NT2/D1 (cell line): ENCODE results near the gene SSMEM1.
"Not testable (repeated sequence)": the region's sequence is repeated elsewhere in the genome, so short reads cannot be mapped to it uniquely, and the experiment has no call there.

Experiments
- DNase-seq: peaks from one replicate; pipeline ENCODE4 v3.0.0-alpha.2; 2011; ENCODE audit warnings: low read depth, low spot score
- H3K27me3 ChIP-seq: 2 replicates; pipeline ENCODE4 v1.6.0; 2011; ENCODE audit warnings: mild to moderate bottlenecking; ENCODE audit not compliant: insufficient read length, insufficient read depth
- H3K36me3 ChIP-seq: 2 replicates; pipeline ENCODE4 v1.6.1; 2011; ENCODE audit warnings: mild to moderate bottlenecking, low read length, mixed read lengths; ENCODE audit not compliant: insufficient read depth, insufficient read length
- H3K4me1 ChIP-seq: 2 replicates; pipeline ENCODE4 v1.5.1; 2011; ENCODE audit not compliant: insufficient read depth, insufficient read length
- H3K4me3 ChIP-seq: 2 replicates; pipeline ENCODE4 v1.5.1; 2011; ENCODE audit warnings: low read depth; ENCODE audit not compliant: insufficient read length
- H3K9ac ChIP-seq: 2 replicates; pipeline ENCODE4 v1.6.0; 2011; ENCODE audit warnings: low read depth; ENCODE audit not compliant: insufficient read length
- H3K9me3 ChIP-seq: 2 replicates; pipeline ENCODE4 v1.5.1; 2011; ENCODE audit warnings: mild to moderate bottlenecking, low read length; ENCODE audit not compliant: insufficient read depth
- SUZ12 ChIP-seq: IDR thresholded peaks from 2 replicates; pipeline ENCODE4 v1.6.1; 2011; ENCODE audit not compliant: insufficient read length, insufficient read depth; ENCODE audit errors: extremely low read depth
- YY1 ChIP-seq: IDR thresholded peaks from 2 replicates; pipeline ENCODE4 v1.6.1; 2011; ENCODE audit not compliant: insufficient read length, insufficient read depth
- ZNF274 ChIP-seq: IDR thresholded peaks from 2 replicates; pipeline ENCODE4 v1.6.1; 2011; ENCODE audit warnings: mild to moderate bottlenecking, low read depth, low read length

Gene SSMEM1

DNA sequence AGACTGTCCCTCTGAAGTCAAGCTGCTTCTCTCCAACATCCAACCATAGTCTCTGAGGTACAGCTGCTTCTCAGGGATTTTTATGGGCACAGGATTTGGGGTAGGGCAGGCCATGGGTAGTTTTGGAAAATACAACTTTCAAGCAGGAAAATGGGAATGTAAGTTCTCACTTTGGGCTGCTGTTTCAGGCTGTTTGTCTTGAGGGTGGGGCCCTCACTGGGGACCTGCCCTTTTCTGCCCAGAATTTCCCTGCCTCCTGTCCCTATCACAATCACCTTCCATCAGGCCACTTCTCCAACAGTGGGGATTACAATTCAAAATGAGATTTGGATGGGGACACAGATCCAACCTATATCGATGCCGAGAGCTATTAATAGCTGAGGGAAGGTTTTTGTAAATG lies 24.5 kb downstream of the SSMEM1 start:
- TF ChIP-seq SUZ12 = no peak
- TF ChIP-seq ZNF274 = no peak
- no peak for TF ChIP-seq YY1
- no peak for DNase-seq
- no peak overlapping the region for H3K4me3 ChIP-seq
- H3K36me3 ChIP-seq = no peaks in the 10 kb centered on the region
- H3K9me3 ChIP-seq = no peaks in the 10 kb centered on the region
- no peaks in the 10 kb centered on the region for H3K27me3 ChIP-seq
- no peaks in the 10 kb centered on the region for H3K4me1 ChIP-seq
- H3K9ac ChIP-seq = no peak overlapping the region

DNA sequence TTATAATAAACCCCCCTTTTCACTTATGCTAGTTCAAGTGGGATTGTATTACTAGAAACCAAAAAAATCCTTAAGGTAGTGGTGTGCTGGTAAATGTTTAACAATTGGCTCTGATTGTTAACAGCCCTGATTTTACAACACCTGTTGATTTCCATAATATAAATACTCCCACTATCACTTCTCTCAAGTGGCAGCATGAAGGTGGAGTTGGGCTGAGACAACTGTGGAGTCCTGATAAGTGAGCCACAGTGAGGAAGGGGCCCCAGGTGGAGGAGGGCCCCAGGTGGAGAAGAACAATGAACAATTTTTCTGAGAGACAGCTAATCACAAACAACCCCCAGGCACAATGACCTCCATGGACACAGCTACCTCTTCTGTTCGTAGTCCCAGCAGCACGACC lies 26.4 kb downstream of the SSMEM1 start:
- no peaks in the 10 kb centered on the region for H3K36me3 ChIP-seq
- H3K9ac ChIP-seq = no peak overlapping the region
- TF ChIP-seq YY1 = no peak
- TF ChIP-seq ZNF274 = no peak
- no peak for TF ChIP-seq SUZ12
- no peak for DNase-seq
- H3K4me3 ChIP-seq = no peak overlapping the region
- no peaks in the 10 kb centered on the region for H3K4me1 ChIP-seq
- H3K9me3 ChIP-seq = no peaks in the 10 kb centered on the region
- H3K27me3 ChIP-seq = no peaks in the 10 kb centered on the region

DNA sequence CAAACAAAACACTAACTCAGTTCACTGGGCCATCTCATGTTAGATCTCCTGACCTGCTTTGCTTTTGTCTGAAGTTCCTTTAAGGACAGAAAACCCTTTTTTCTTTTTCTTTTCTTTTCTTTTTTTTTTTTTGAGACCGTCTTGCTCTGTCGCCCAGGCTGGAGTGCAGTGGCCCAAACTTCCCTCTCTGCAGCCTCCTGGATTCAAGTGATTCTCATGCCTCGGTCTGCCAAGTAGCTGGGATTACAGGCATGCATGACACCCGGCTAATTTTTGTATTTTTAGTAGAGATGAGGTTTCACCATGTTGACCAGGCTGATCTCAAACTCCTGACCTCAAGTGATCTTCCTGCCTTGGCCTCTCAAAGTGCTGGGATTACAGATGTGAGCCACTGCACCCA lies 28.7 kb downstream of the SSMEM1 start:
- not testable (repeated sequence) for H3K36me3 ChIP-seq, H3K4me1 ChIP-seq, DNase-seq, H3K27me3 ChIP-seq, H3K4me3 ChIP-seq, H3K9ac ChIP-seq, H3K9me3 ChIP-seq

DNA sequence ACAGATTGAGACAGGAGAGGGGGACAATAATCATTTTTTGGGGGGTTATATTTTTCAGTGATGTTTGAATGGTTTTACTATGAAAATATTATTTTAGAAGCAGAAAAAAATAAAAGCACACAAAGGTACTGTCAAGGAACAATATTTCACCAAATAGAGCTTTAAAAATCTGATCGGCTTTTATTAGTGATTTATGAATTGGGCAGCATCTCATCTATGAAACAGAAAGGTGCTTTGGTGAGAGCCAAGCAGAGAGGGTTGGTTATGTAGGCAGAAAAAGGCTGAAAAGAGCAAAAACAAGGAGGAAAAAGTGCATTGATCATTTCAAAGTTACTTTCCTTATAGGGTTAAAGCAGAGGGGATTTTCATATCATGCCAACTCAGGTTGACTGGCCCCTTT lies 32.6 kb downstream of the SSMEM1 start:
- DNase-seq = no peak
- H3K4me1 ChIP-seq = no peaks in the 10 kb centered on the region
- TF ChIP-seq ZNF274 = no peak
- no peak for TF ChIP-seq YY1
- TF ChIP-seq SUZ12 = no peak

DNA sequence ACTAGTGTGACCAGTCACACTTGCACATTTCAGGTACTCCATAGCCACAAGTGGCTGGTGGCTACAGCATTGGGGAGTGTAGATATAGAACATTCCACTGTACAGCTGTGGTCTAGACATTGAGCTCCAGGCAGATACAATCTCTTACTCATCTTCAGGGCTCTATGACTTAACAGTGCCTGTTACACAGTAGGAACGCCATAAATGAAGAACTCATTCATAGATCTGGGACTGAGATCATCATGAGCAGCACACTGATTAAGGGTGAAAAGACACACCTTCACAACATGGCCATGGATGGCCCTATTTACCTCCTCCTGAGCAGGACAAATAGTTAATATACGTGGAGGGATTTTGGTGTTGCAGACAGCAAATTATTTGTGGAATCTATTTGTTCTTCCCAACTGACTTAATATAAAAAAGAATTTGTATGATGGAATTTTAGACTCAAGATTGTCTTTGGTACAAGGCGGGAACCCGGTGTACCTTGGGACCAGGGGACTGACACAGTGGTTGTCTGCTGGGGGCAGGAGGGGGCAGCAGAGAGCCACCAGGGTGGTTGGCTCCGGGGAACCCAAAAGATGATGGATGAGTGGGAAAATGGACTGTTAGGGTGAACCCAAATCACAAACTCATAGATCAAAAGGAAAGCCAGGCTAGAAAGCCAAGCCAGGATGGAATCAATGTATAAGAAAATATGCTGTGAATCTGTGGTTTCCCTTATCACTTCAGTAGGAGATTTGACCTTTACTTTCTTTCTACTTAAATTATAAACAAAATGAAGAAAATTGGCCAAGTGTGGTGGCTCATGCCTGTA lies 34.7 kb downstream of the SSMEM1 start:
- H3K36me3 ChIP-seq = no peaks in the 10 kb centered on the region
- H3K9ac ChIP-seq = no peak overlapping the region
- no peaks in the 10 kb centered on the region for H3K27me3 ChIP-seq
- DNase-seq = peak; percentile 50
- TF ChIP-seq SUZ12 = no peak
- no peak for TF ChIP-seq ZNF274
- no peak for TF ChIP-seq YY1
- no peaks in the 10 kb centered on the region for H3K9me3 ChIP-seq
- no peak overlapping the region for H3K4me3 ChIP-seq
- no peaks in the 10 kb centered on the region for H3K4me1 ChIP-seq

More for the DNA sequence above, 32.6 kb downstream of the SSMEM1 start:
- H3K9me3 ChIP-seq = no peaks in the 10 kb centered on the region
- no peaks in the 10 kb centered on the region for H3K27me3 ChIP-seq
- H3K4me3 ChIP-seq = no peak overlapping the region
- H3K9ac ChIP-seq = no peak overlapping the region
- H3K36me3 ChIP-seq = no peaks in the 10 kb centered on the region

DNA sequence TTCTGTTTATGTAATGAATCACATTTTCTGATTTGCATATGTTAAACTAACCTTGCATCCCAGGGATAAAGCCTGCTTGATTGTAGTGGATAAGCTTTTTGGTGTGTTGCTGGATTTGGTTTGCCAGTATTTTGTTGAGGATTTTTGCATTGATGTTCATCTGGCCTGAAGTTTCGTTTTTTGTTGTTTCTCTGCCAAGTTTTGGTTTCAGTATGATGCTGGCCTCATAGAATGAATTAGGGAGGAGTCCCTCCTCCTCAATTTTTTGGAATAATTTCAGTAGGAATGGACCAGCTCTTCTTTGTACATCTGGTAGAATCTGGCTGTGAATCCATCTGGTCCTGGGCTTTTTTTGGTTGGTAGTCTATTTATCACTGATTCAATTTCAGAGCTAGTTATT lies 35.8 kb downstream of the SSMEM1 start:
- H3K4me3 ChIP-seq, DNase-seq, H3K9me3 ChIP-seq, H3K9ac ChIP-seq, H3K27me3 ChIP-seq, H3K36me3 ChIP-seq, H3K4me1 ChIP-seq: not testable (repeated sequence)

DNA sequence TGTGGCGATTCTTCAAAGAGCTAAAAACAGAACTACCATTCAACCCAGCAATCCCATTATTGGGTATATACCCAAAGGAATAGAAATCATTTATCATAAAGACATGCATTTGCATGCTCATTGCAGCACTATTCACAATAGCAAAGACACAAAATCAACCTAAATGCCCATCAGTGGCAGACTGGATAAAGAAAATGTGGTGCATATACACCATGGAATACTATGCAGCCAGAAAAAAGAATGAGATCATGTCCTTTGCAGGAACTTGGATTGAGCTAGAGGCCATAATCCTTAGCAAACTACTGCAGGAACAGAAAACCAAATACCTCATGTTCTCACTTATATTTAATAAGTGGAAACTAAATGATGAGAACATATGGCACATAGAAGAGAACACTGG lies 38.8 kb downstream of the SSMEM1 start:
- not testable (repeated sequence) for H3K27me3 ChIP-seq, H3K9ac ChIP-seq, H3K4me1 ChIP-seq, H3K9me3 ChIP-seq, DNase-seq, H3K4me3 ChIP-seq, H3K36me3 ChIP-seq

DNA sequence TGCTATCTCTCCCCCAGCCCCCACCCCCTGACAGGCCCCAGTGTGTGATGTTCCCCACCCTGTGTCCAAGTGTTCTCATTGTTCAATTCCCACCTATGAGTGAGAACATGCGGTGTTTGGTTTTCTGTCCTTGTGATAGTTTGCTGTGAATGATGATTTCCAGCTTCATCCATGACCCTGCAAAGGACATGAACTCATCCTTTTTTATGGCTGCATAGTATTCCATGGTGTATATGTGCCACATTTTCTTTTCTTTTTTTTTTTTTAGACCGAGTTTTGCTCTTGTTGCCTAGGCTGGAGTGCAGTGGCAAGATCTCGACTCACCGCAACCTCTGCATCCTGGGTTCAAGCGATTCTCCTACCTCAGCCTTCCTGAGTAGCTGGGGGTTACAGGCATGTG lies 41.2 kb downstream of the SSMEM1 start:
- H3K27me3 ChIP-seq, H3K36me3 ChIP-seq, H3K9ac ChIP-seq, H3K9me3 ChIP-seq, DNase-seq, H3K4me3 ChIP-seq, H3K4me1 ChIP-seq: not testable (repeated sequence)

DNA sequence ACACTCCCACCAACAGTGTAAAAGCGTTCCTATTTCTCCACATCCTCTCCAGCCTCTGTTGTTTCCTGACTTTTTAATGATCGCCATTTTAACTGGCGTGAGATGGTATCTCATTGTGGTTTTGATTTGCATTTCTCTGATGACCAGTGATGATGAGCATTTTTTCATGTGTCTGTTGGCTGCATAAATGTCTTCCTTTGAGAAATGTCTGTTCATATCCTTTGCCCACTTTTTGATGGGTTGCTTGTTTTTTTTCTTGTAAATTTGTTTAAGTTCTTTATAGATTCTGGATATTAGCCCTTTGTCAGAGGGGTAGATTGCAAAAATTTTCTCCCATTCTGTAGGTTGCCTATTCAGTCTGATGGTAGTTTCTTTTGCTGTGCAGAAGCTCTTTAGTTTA lies 42.0 kb downstream of the SSMEM1 start:
- not testable (repeated sequence) for H3K4me1 ChIP-seq, H3K4me3 ChIP-seq, H3K27me3 ChIP-seq, DNase-seq, H3K9ac ChIP-seq, H3K36me3 ChIP-seq, H3K9me3 ChIP-seq
